K562 (cell line): ENCODE measurements around the gene DIRAS1. TPM values are rescaled to one million over a fixed set of nuclear protein-coding genes. Genes with fewer than 3 reads are reported as not detected.
A peak's percentile ranks its signal among the peaks of the same experiment; 100 is the strongest.

Experiments used
- ATAC-seq: fragments of 200-7000 bp; cut with Tn5 transposase; 3 replicates; pipeline ENCODE4 v1.9.1; 2020; ENCODE audit warnings: moderate library complexity
- BruUV-seq: library from RNA; stranded (reverse); fragments of 400-500 nt; replicated peaks from 2 replicates; lab custom pipeline; 2021; lab: Mats Ljungman, UMichigan
- CTCF ChIA-PET: fragments of 300-600 bp; formaldehyde crosslinking; extraction: SDS; loops from one replicate; lab custom pipeline; 2021; ENCODE audit warnings: low intra/inter-chr PET ratio; lab: Yijun Ruan, JAX
- POLR2A ChIA-PET: fragments of 300-600, 350-650 bp; sonication (Branson Sonifier 250); formaldehyde crosslinking; extraction: SDS; loops from one replicate; lab custom pipeline; 2021; ENCODE audit warnings: antibody characterized with exemption, inconsistent platforms; lab: Yijun Ruan, JAX
- DNase-seq, 4 experiments: peaks; one replicate each; pipeline versions ENCODE4 v3.0.0 to v3.0.0-alpha.2; 2011 to 2018; ENCODE audit warnings: low spot score in 3 of 4, mixed read lengths in 3 of 4; ENCODE audit errors: extremely low read depth in 1 of 4
- FAIRE-seq: peaks from 2 replicates; lab custom pipeline; 2011; peaks lifted over from hg19 to GRCh38; lab: Jason Lieb, UNC
- H2AFZ ChIP-seq: 2 replicates; pipeline ENCODE4 v1.6.0; 2011; ENCODE audit warnings: low read depth, low read length, control low read depth, inconsistent platforms
- H3K27ac ChIP-seq: fragments of 200-600 bp; 3 replicates; pipeline ENCODE4 v1.8.0; 2011; ENCODE audit warnings: low read depth, mild to moderate bottlenecking, control low read depth, inconsistent platforms, low read length, moderate library complexity, mixed read lengths; ENCODE audit errors: extremely low read depth
- H3K27me3 ChIP-seq, 2 experiments: fragments of 300-600 bp in 1 of 2; 2 replicates in 1 of 2; 3 replicates in 1 of 2; pipeline versions ENCODE4 v1.6.0 to v1.8.0; 2011; ENCODE audit warnings: inconsistent platforms in 2 of 2, low read length in 2 of 2, mild to moderate bottlenecking in 1 of 2, mixed read lengths in 1 of 2, moderate library complexity in 1 of 2; ENCODE audit not compliant: control insufficient read depth in 2 of 2, insufficient read depth in 2 of 2
- H3K36me3 ChIP-seq: fragments of 300-600 bp; 3 replicates; pipeline ENCODE4 v1.8.0; 2011; ENCODE audit warnings: mild to moderate bottlenecking, low read length, inconsistent platforms; ENCODE audit not compliant: control insufficient read depth, insufficient read depth
- H3K4me1 ChIP-seq, 2 experiments: fragments of 200-600 bp in 1 of 2; replicated peaks in 1 of 2; 2 replicates in 1 of 2; 3 replicates in 1 of 2; pipeline versions ENCODE4 v1.5.1 to v1.8.0; 2011; ENCODE audit warnings: inconsistent platforms in 2 of 2, low read length in 2 of 2, mild to moderate bottlenecking in 1 of 2, mixed read lengths in 1 of 2, moderate library complexity in 1 of 2; ENCODE audit not compliant: control insufficient read depth in 2 of 2, insufficient read depth in 2 of 2
- H3K4me2 ChIP-seq: 2 replicates; pipeline ENCODE4 v1.6.1; 2011; ENCODE audit warnings: low read length, control low read depth, inconsistent platforms, mixed read lengths; ENCODE audit not compliant: insufficient read depth
- H3K4me3 ChIP-seq: fragments of 200-600 bp; sonication (generic), shearing (Covaris generic); 2 replicates; pipeline ENCODE4 v1.5.1; 2016; ENCODE audit warnings: control low read depth, inconsistent platforms
- H3K79me2 ChIP-seq: fragments of 200-600 bp; 3 replicates; pipeline ENCODE4 v1.8.0; 2011; ENCODE audit warnings: low read length, inconsistent platforms; ENCODE audit not compliant: control insufficient read depth, insufficient read depth
- H3K9ac ChIP-seq, 2 experiments: 2 replicates each; pipeline versions ENCODE4 v1.6.0 to v1.6.1; 2011; ENCODE audit warnings: low read depth in 2 of 2, low read length in 2 of 2, control low read depth in 1 of 2, inconsistent platforms in 1 of 2, mild to moderate bottlenecking in 1 of 2, mixed read lengths in 1 of 2; ENCODE audit not compliant: insufficient read depth in 1 of 2
- H3K9me1 ChIP-seq: one replicate; pipeline ENCODE4 v1.6.0; 2011; ENCODE audit warnings: inconsistent platforms, mild to moderate bottlenecking, low read length, moderate library complexity; ENCODE audit not compliant: control insufficient read depth, insufficient read depth
- H3K9me3 ChIP-seq: replicated peaks from 2 replicates; pipeline ENCODE4 v1.5.1; 2011; ENCODE audit warnings: low read depth, low read length, inconsistent platforms; ENCODE audit not compliant: control insufficient read depth, insufficient read depth
- H4K20me1 ChIP-seq: replicated peaks from 2 replicates; pipeline ENCODE4 v1.6.1; 2011; ENCODE audit warnings: low read length, inconsistent platforms, mixed read lengths; ENCODE audit not compliant: control insufficient read depth, insufficient read depth
- BMI1 ChIP-seq: fragments of 150-350 bp; IDR thresholded peaks from 2 replicates; pipeline ENCODE4 v1.6.1; 2014; ENCODE audit warnings: low read length
- RFX1 ChIP-seq: fragments of 450-650 bp; IDR thresholded peaks from 2 replicates; pipeline ENCODE4 v1.6.1; 2016; ENCODE audit warnings: mild to moderate bottlenecking, moderate library complexity
- TSHZ1 ChIP-seq: fragments of 250-450 bp; sonication (Bioruptor Pico); IDR thresholded peaks from 2 replicates; pipeline ENCODE4 v1.4.0; 2020; ENCODE audit warnings: mild to moderate bottlenecking, moderate library complexity
- ZNF407 ChIP-seq: fragments of 450-650 bp; IDR thresholded peaks from 2 replicates; pipeline ENCODE4 v1.6.1; 2016; ENCODE audit warnings: low read depth
- ZNF408 ChIP-seq: fragments of 250-450 bp; sonication (Bioruptor Pico); IDR thresholded peaks from 2 replicates; pipeline ENCODE4 v1.4.0; 2020; ENCODE audit warnings: low read depth, mild to moderate bottlenecking, moderate library complexity
- WGBS: fragments of 100-300 bp; shearing (Covaris generic); methylation state at CpG from one replicate; pipeline ENCODE4 v1.1.6; 2016; ENCODE audit warnings: low coverage, mixed read lengths; ENCODE audit not compliant: insufficient coverage; ENCODE audit errors: missing lambda C conversion rate; 5-methylcytosine and 5-hydroxymethylcytosine counted together
- in situ Hi-C: fragments of 300-500 bp; cut with MboI; formaldehyde crosslinking; loops from 4 replicates; pipeline ENCODE4 v1.15.0; 2018; ENCODE audit warnings: inconsistent platforms, mixed read lengths
- intact Hi-C: fragments of 100-400 bp; cut with micrococcal nuclease; formaldehyde crosslinking; loops from 2 replicates; pipeline ENCODE4 v1.14.2; 2022
- polyA plus RNA-seq, 8 experiments: library from polyadenylated mRNA; depleted of rRNA in 4 of 8; stranded (reverse) in 5 of 8; unstranded in 3 of 8; fragments of >200 nt; fragmentation: Nextera tagmentation in 2 of 8; fragmentation: Illumina TruSeq in 1 of 8; extraction: Ambion mirVana in 2 of 8; extraction: Trizol in 1 of 8; gene quantifications; 2 replicates each; pipeline versions ENCODE4 v1.2.1 to v1.2.3, GENCODE V29; 2011 to 2014; ENCODE audit warnings: inconsistent platforms in 1 of 8, missing spikeins in 1 of 8
- total RNA-seq, 7 experiments: library from RNA; depleted of rRNA in 6 of 7; stranded (reverse); fragments of >200 nt in 6 of 7; fragmentation: Illumina TruSeq in 2 of 7; extraction: Trizol in 2 of 7; gene quantifications; 2 replicates each; pipeline versions ENCODE4 v1.2.1 to v1.2.3, GENCODE V29; 2011 to 2021; ENCODE audit warnings: low replicate concordance in 1 of 7

DIRAS1 gene
- total and polyA plus RNA-seq, 9 of the 15 experiments (the other 6 are each of a cell fraction or from before 2014, with no cell fraction given), result 0.11 to 12.0 (median 2.9) TPM

GRCh38 chr19:2770055-2771013 lies 49.2 kb upstream of the DIRAS1 start:
- peaks cover 22% of the 10 kb centered on the region for H4K20me1 ChIP-seq
- TF ChIP-seq ZNF407, result no peak
- TF ChIP-seq RFX1, result no peak
- TF ChIP-seq BMI1, result no peak
- TF ChIP-seq ZNF408 (CRISPR knock-in tag), result no peak
- TF ChIP-seq TSHZ1 (CRISPR knock-in tag), result no peak

More at GRCh38 chr19:2770055-2771013, 49.2 kb upstream of the DIRAS1 start:
- DNase-seq, result no peak
- H2AFZ ChIP-seq, result no peak overlapping the region
- WGBS, result 94% methylated on average over 21 of the region's 40 CpGs
- POLR2A ChIA-PET, result interaction anchor here (0.8 to 2.6 kb wide), 5 partner anchors 9 to 13 kb away, joined by 4 to 12 read pairs (median 5); partner anchors contain the start of gene SGTA
- H3K4me2 ChIP-seq, result no peak overlapping the region
- no peaks in the 10 kb centered on the region for H3K9me3 ChIP-seq
- peak overlapping the region in 1 of 2 experiments; percentile 68; a peak in 1 of 4 replicates for H3K9ac ChIP-seq
- peaks cover 0 to 51% of the 10 kb centered on the region in 2 experiments; a peak in 3 of 5 replicates for H3K4me1 ChIP-seq
- no TSS peak for BruUV-seq
- no peak for FAIRE-seq
- H3K36me3 ChIP-seq, result peaks cover 76% of the 10 kb centered on the region; the same call in 2 of the 3 replicates
- H3K27ac ChIP-seq, result no peak overlapping the region
- ATAC-seq, result no peak
- H3K79me2 ChIP-seq, result peaks cover 61% of the 10 kb centered on the region
- H3K9me1 ChIP-seq, result no peaks in the 10 kb centered on the region
- no peaks in the 10 kb centered on the region for H3K27me3 ChIP-seq
- in situ Hi-C loops (no loop called here), intact Hi-C loops (no loop called here)
- CTCF ChIA-PET, result no interaction called here
- no peak overlapping the region for H3K4me3 ChIP-seq
